ENCODE results near the gene MED27.

DNA sequence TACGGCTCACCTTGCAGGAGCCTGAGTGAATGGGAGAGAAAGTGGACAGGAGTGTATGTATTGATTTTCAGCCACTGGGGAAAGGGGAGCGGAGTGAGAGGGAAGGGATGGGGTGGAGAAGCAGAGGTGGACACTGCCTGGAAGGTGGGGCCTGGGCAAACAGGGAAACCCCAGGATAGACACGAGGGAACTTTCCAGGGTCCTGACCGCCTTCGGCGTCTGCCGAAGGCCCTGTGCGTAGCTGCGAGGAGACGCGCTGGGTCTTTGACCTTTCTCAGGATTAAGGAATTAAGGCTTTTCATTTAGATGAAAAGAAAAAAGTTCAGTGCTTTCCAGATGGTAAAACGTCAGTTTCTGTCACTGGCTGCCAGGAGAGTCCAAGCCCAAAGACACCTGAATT, 205.2 kb downstream of the MED27 start:
- TF ChIP-seq EZH2 (IDR thresholded peaks at IDR 0.05; ENCODE audit: borderline replicate concordance, low read depth, low read length, severe bottlenecking): no peak
- TF ChIP-seq, protein P1, sequence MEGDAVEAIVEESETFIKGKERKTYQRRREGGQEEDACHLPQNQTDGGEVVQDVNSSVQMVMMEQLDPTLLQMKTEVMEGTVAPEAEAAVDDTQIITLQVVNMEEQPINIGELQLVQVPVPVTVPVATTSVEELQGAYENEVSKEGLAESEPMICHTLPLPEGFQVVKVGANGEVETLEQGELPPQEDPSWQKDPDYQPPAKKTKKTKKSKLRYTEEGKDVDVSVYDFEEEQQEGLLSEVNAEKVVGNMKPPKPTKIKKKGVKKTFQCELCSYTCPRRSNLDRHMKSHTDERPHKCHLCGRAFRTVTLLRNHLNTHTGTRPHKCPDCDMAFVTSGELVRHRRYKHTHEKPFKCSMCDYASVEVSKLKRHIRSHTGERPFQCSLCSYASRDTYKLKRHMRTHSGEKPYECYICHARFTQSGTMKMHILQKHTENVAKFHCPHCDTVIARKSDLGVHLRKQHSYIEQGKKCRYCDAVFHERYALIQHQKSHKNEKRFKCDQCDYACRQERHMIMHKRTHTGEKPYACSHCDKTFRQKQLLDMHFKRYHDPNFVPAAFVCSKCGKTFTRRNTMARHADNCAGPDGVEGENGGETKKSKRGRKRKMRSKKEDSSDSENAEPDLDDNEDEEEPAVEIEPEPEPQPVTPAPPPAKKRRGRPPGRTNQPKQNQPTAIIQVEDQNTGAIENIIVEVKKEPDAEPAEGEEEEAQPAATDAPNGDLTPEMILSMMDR (IDR thresholded peaks at IDR 0.05; ENCODE audit: borderline replicate concordance, extremely low read depth, low read length, poor library complexity, severe bottlenecking): no peak

Measured in DND-41 (cell line).